Tibial artery (tissue), 4 donors: ENCODE data around the gene HPGD.

Experiments used
- DNase-seq, 2 donors: peaks; one replicate each; pipeline ENCODE4 v3.0.0-alpha.2; 2019
- H3K27ac ChIP-seq, 2 donors: fragments of 200-600 bp; sonication (generic) in 1 of 2; 1 replicate in 1 of 2; 2 replicates in 1 of 2; pipeline ENCODE4 v1.5.1; 2018 to 2019; ENCODE audit warnings: mild to moderate bottlenecking in 1 of 2
- H3K27me3 ChIP-seq, 2 donors: fragments of 200-600 bp; sonication (generic) in 1 of 2; one replicate each; pipeline versions ENCODE4 v1.5.1 to v1.6.0; 2016 to 2019
- H3K36me3 ChIP-seq, 3 donors: fragments of 200-600 bp; sonication (generic) in 2 of 3; one replicate each; pipeline ENCODE4 v1.5.1; 2016 to 2019; ENCODE audit warnings: mild to moderate bottlenecking in 2 of 3
- H3K4me1 ChIP-seq, 4 donors: fragments of 200-600 bp; sonication (generic) in 2 of 4; 1 replicate in 3 of 4; 2 replicates in 1 of 4; pipeline ENCODE4 v1.5.1; 2016 to 2019
- H3K4me3 ChIP-seq, 2 donors: fragments of 200-600 bp; sonication (generic) in 1 of 2; 1 replicate in 1 of 2; 2 replicates in 1 of 2; pipeline ENCODE4 v1.5.1; 2018 to 2019; ENCODE audit warnings: mild to moderate bottlenecking in 2 of 2
- H3K9me3 ChIP-seq, 3 donors: fragments of 200-600 bp; sonication (generic) in 1 of 3; one replicate each; pipeline ENCODE4 v1.5.1; 2016 to 2019
- CTCF ChIP-seq, 2 experiments: fragments of 200-600 bp in 1 of 2; fragments of 450-650 bp in 1 of 2; IDR thresholded peaks; one replicate each; pipeline ENCODE4 v1.5.1; 2017 to 2019; ENCODE audit warnings: antibody characterized with exemption in 2 of 2, mild to moderate bottlenecking in 1 of 2, moderate library complexity in 1 of 2
- intact Hi-C: fragments of 100-400 bp; cut with DNase I; formaldehyde crosslinking; loops from one replicate; pipeline ENCODE4 v1.15.0; 2023; ENCODE audit warnings: low total_unique reads

Gene HPGD

GRCh38 chr4:174555789-174556630 lies 33.7 kb upstream of the HPGD start:
- no peaks in the 10 kb centered on the region for H3K4me1 ChIP-seq
- DNase-seq, result no peak
- no peak overlapping the region for H3K27ac ChIP-seq
- intact Hi-C loops, result no loop called here
- no peaks in the 10 kb centered on the region for H3K36me3 ChIP-seq
- H3K9me3 ChIP-seq, result no peaks in the 10 kb centered on the region
- no peak for TF ChIP-seq CTCF (IDR thresholded peaks at IDR 0.05)
- H3K27me3 ChIP-seq, result no peaks in the 10 kb centered on the region
- no peak overlapping the region for H3K4me3 ChIP-seq

- no peak for DNase-seq
- no peak for TF ChIP-seq CTCF (IDR thresholded peaks at IDR 0.05)
- Histone ChIP-seq H3K27ac (no peak overlapping the region), H3K9me3 (no peaks in the 10 kb centered on the region), H3K4me1 (no peaks in the 10 kb centered on the region), H3K36me3 (no peaks in the 10 kb centered on the region), H3K27me3 (no peaks in the 10 kb centered on the region), H3K4me3 (no peak overlapping the region)
- intact Hi-C loops, result no loop called here
Observed at GRCh38 chr4:174554231-174554728, 32.0 kb upstream of the HPGD start.

- Histone ChIP-seq H3K4me1 (no peaks in the 10 kb centered on the region), H3K9me3 (no peaks in the 10 kb centered on the region), H3K27me3 (no peaks in the 10 kb centered on the region), H3K4me3 (no peak overlapping the region), H3K36me3 (no peaks in the 10 kb centered on the region), H3K27ac (no peak overlapping the region)
- no peak for DNase-seq
- TF ChIP-seq CTCF (IDR thresholded peaks at IDR 0.05), result no peak
- intact Hi-C loops, result no loop called here
Observed at GRCh38 chr4:174553828-174554227, 31.5 kb upstream of the HPGD start.

- DNase-seq, result no peak
Observed at GRCh38 chr4:174553031-174553430, 30.7 kb upstream of the HPGD start.

GRCh38 chr4:174550541-174550940 lies 28.3 kb upstream of the HPGD start:
- H3K27ac ChIP-seq, result no peak overlapping the region
- TF ChIP-seq CTCF (IDR thresholded peaks at IDR 0.05), result no peak
- H3K4me1 ChIP-seq, result no peaks in the 10 kb centered on the region
- H3K9me3 ChIP-seq, result no peaks in the 10 kb centered on the region
- H3K4me3 ChIP-seq, result no peak overlapping the region
- DNase-seq, result no peak
- no peaks in the 10 kb centered on the region for H3K36me3 ChIP-seq
- intact Hi-C loops, result no loop called here
- H3K27me3 ChIP-seq, result no peaks in the 10 kb centered on the region

More at GRCh38 chr4:174553031-174553430, 30.7 kb upstream of the HPGD start:
- Histone ChIP-seq H3K9me3 (no peaks in the 10 kb centered on the region), H3K36me3 (no peaks in the 10 kb centered on the region), H3K27ac (no peak overlapping the region), H3K27me3 (no peaks in the 10 kb centered on the region), H3K4me3 (no peak overlapping the region), H3K4me1 (no peaks in the 10 kb centered on the region)
- intact Hi-C loops, result no loop called here
- TF ChIP-seq CTCF (IDR thresholded peaks at IDR 0.05), result no peak
